Gastroesophageal sphincter (tissue), 3 donors: ENCODE data around the gene DNAH11.

Source experiments
- POLR2A ChIP-seq, 2 donors: fragments of 450-650 bp; IDR thresholded peaks; one replicate each; pipeline ENCODE4 v1.6.1; 2017; ENCODE audit warnings: antibody characterized with exemption in 2 of 2, mild to moderate bottlenecking in 2 of 2, moderate library complexity in 1 of 2
- POLR2AphosphoS5 ChIP-seq: sonication (generic); formaldehyde crosslinking; IDR thresholded peaks from one replicate; pipeline ENCODE4 v1.6.1; 2017; ENCODE audit warnings: antibody characterized with exemption
- TF ChIP-seq, protein P1 (sequence below), 4 experiments: fragments of 200-600 bp in 2 of 4; fragments of 450-650 bp in 2 of 4; sonication (generic) in 1 of 4; IDR thresholded peaks; one replicate each; pipeline ENCODE4 v1.5.1; 2017 to 2019; ENCODE audit warnings: antibody characterized with exemption in 4 of 4, mild to moderate bottlenecking in 2 of 4, moderate library complexity in 2 of 4

DNA sequence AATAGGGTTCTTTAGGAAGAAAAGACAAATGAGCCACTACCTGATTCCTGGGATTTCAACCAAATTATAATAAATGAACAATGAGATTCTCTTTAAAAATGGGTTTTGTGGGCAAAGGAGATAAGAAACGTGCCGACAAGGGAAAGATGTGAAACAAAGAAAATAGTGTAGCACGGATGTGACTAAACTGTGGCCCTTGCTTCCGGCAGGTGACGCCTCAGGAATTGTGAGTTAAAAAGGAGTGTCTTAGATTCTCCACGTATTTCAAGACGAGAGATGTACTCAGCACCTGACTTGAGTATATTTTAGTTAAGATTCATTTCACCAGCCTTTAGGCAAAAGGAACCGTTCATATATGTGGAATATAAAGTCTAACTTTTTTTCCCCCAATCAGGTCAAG is 75.9 kb downstream of the DNAH11 start:
- TF ChIP-seq, protein P1, sequence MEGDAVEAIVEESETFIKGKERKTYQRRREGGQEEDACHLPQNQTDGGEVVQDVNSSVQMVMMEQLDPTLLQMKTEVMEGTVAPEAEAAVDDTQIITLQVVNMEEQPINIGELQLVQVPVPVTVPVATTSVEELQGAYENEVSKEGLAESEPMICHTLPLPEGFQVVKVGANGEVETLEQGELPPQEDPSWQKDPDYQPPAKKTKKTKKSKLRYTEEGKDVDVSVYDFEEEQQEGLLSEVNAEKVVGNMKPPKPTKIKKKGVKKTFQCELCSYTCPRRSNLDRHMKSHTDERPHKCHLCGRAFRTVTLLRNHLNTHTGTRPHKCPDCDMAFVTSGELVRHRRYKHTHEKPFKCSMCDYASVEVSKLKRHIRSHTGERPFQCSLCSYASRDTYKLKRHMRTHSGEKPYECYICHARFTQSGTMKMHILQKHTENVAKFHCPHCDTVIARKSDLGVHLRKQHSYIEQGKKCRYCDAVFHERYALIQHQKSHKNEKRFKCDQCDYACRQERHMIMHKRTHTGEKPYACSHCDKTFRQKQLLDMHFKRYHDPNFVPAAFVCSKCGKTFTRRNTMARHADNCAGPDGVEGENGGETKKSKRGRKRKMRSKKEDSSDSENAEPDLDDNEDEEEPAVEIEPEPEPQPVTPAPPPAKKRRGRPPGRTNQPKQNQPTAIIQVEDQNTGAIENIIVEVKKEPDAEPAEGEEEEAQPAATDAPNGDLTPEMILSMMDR (IDR thresholded peaks at IDR 0.05) = no peak
- TF ChIP-seq POLR2A (IDR thresholded peaks at IDR 0.05) = no peak
- no peak for TF ChIP-seq POLR2AphosphoS5
